Breast epithelium (tissue), 3 donors: ENCODE data around the gene NTRK2.

Experiments used
- CTCF ChIP-seq, 3 donors: fragments of 450-650 bp; IDR thresholded peaks; one replicate each; pipeline ENCODE4 v1.5.1; 2016 to 2017; ENCODE audit warnings: antibody characterized with exemption in 3 of 3, mild to moderate bottlenecking in 3 of 3, moderate library complexity in 3 of 3
- POLR2AphosphoS5 ChIP-seq, 3 donors: sonication (generic); formaldehyde crosslinking; IDR thresholded peaks; one replicate each; pipeline ENCODE4 v1.6.1; 2017; ENCODE audit warnings: antibody characterized with exemption in 3 of 3

- TF ChIP-seq CTCF (IDR thresholded peaks at IDR 0.05) (no peak), POLR2AphosphoS5 (IDR thresholded peaks at IDR 0.05) (no peak)
These were observed 129.7 kb downstream of the NTRK2 start for GRCh38 chr9:84799251-84799650.
